ENCODE results near the gene UNC5C.

DNA sequence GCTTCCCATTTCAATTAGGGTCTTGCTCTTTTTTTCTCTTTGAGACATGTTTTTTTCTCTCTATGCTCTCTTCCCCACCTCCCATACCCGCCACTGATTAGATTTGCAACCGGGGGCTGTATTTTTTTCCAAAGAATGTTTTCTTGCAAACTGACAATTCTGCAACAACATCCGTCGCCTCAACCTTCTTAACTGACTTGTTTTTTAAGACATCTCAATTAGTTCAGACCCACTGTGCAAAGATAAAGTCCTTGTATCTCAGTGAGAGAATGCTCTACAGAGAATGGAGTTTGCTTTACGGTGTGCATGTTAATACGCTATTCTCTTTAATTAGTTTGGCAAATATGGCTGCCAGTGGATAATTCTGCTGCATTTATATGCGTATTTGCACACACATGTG lies 126.3 kb downstream of the UNC5C start:
- TF ChIP-seq, protein P1, sequence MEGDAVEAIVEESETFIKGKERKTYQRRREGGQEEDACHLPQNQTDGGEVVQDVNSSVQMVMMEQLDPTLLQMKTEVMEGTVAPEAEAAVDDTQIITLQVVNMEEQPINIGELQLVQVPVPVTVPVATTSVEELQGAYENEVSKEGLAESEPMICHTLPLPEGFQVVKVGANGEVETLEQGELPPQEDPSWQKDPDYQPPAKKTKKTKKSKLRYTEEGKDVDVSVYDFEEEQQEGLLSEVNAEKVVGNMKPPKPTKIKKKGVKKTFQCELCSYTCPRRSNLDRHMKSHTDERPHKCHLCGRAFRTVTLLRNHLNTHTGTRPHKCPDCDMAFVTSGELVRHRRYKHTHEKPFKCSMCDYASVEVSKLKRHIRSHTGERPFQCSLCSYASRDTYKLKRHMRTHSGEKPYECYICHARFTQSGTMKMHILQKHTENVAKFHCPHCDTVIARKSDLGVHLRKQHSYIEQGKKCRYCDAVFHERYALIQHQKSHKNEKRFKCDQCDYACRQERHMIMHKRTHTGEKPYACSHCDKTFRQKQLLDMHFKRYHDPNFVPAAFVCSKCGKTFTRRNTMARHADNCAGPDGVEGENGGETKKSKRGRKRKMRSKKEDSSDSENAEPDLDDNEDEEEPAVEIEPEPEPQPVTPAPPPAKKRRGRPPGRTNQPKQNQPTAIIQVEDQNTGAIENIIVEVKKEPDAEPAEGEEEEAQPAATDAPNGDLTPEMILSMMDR (conservative IDR thresholded peaks at IDR 0.05; ENCODE audit: low read depth, low read length): no peak
- no peak for TF ChIP-seq EZH2 (IDR thresholded peaks at IDR 0.05; ENCODE audit: borderline replicate concordance, low read depth, low read length, poor library complexity, severe bottlenecking)
